HG03108 (cell line): Measurements from ENCODE around the gene SOX14.

Experiments
- ATAC-seq: cut with Tn5 transposase; IDR thresholded peaks from one replicate; pipeline ENCODE4 v1.9.1; 2021; ENCODE audit warnings: moderate library complexity; ENCODE audit not compliant: unreplicated experiment

SOX14 gene

GRCh38 chr3:137767538-137768360 is 3.6 kb downstream of the SOX14 start:
- no peak for ATAC-seq

- no peak for ATAC-seq
Measured at GRCh38 chr3:137768361-137769321, 4.5 kb downstream of the SOX14 start.

GRCh38 chr3:137769322-137770065 is 5.4 kb downstream of the SOX14 start:
- ATAC-seq, result no peak

- no peak for ATAC-seq
Measured at GRCh38 chr3:137770066-137770834, 6.1 kb downstream of the SOX14 start.

GRCh38 chr3:137770835-137771399 is 6.8 kb downstream of the SOX14 start:
- no peak for ATAC-seq

- no peak for ATAC-seq
Measured at GRCh38 chr3:137771401-137772213, 7.5 kb downstream of the SOX14 start.

GRCh38 chr3:137772214-137772955 is 8.3 kb downstream of the SOX14 start:
- no peak for ATAC-seq

GRCh38 chr3:137778941-137779340 is 14.8 kb downstream of the SOX14 start:
- ATAC-seq, result no peak

- no peak for ATAC-seq
Measured at GRCh38 chr3:137787529-137787928, 23.4 kb downstream of the SOX14 start.

GRCh38 chr3:137789236-137789635 is 25.1 kb downstream of the SOX14 start:
- ATAC-seq, result no peak

GRCh38 chr3:137792626-137793271 is 28.6 kb downstream of the SOX14 start:
- ATAC-seq, result no peak

- ATAC-seq, result no peak
Measured at GRCh38 chr3:137796993-137797392, 32.9 kb downstream of the SOX14 start.

- no peak for ATAC-seq
Measured at GRCh38 chr3:137803215-137803614, 39.1 kb downstream of the SOX14 start.

- ATAC-seq, result no peak
Measured at GRCh38 chr3:137807998-137808397, 43.9 kb downstream of the SOX14 start.

GRCh38 chr3:137809509-137809908 is 45.4 kb downstream of the SOX14 start:
- no peak for ATAC-seq

- ATAC-seq, result no peak
Measured at GRCh38 chr3:137812023-137812422, 47.9 kb downstream of the SOX14 start.

- no peak for ATAC-seq
Measured at GRCh38 chr3:137815251-137815650, 51.1 kb downstream of the SOX14 start.
